ENCODE data around the gene MYO7B.

The MYO7B gene

GRCh38 chr2:127535422-127535901 is at the start of gene MYO7B:
MYO7B (plus strand) TSS chr2:127535683; CDS start chr2:127559723, 24,040 bp downstream.
- DNase-seq (ENCODE audit: low read depth) = no peak

GRCh38 chr2:127485694-127486071 is 49.8 kb upstream of the MYO7B start:
- DNase-seq (ENCODE audit: low read depth) = no peak

- DNase-seq (ENCODE audit: low read depth) = no peak
These were observed 49.0 kb upstream of the MYO7B start for GRCh38 chr2:127486247-127487058.

- no peak for DNase-seq (ENCODE audit: low read depth)
These were observed 45.2 kb upstream of the MYO7B start for GRCh38 chr2:127490283-127490682.

GRCh38 chr2:127498386-127498785 is 37.1 kb upstream of the MYO7B start:
- no peak for DNase-seq (ENCODE audit: low read depth)

GRCh38 chr2:127503491-127503890 is 32.0 kb upstream of the MYO7B start:
- DNase-seq (ENCODE audit: low read depth) = no peak

GRCh38 chr2:127504552-127505430 is 30.7 kb upstream of the MYO7B start:
- DNase-seq (ENCODE audit: low read depth) = no peak

GRCh38 chr2:127506510-127506909 is 29.0 kb upstream of the MYO7B start:
- DNase-seq (ENCODE audit: low read depth) = no peak

GRCh38 chr2:127508023-127508630 is 27.4 kb upstream of the MYO7B start:
- no peak for DNase-seq (ENCODE audit: low read depth)

- no peak for DNase-seq (ENCODE audit: low read depth)
These were observed 26.9 kb upstream of the MYO7B start for GRCh38 chr2:127508631-127509034.

GRCh38 chr2:127510073-127510472 is 25.4 kb upstream of the MYO7B start:
- no peak for DNase-seq (ENCODE audit: low read depth)

- no peak for DNase-seq (ENCODE audit: low read depth)
These were observed 24.3 kb upstream of the MYO7B start for GRCh38 chr2:127511090-127511695.

- no peak for DNase-seq (ENCODE audit: low read depth)
These were observed 23.6 kb upstream of the MYO7B start for GRCh38 chr2:127511917-127512316.

GRCh38 chr2:127512362-127512761 is 23.1 kb upstream of the MYO7B start:
- DNase-seq (ENCODE audit: low read depth) = no peak

- no peak for DNase-seq (ENCODE audit: low read depth)
These were observed 21.4 kb upstream of the MYO7B start for GRCh38 chr2:127514076-127514475.

GRCh38 chr2:127514485-127514884 is 21.0 kb upstream of the MYO7B start:
- no peak for DNase-seq (ENCODE audit: low read depth)

- DNase-seq (ENCODE audit: low read depth) = no peak
These were observed 20.0 kb upstream of the MYO7B start for GRCh38 chr2:127515383-127515915.

- DNase-seq (ENCODE audit: low read depth) = no peak
These were observed 19.3 kb upstream of the MYO7B start for GRCh38 chr2:127516041-127516762.

GRCh38 chr2:127517465-127517864 is 18.0 kb upstream of the MYO7B start:
- DNase-seq (ENCODE audit: low read depth) = no peak

- DNase-seq (ENCODE audit: low read depth) = no peak
These were observed 15.1 kb upstream of the MYO7B start for GRCh38 chr2:127520424-127520823.

GRCh38 chr2:127523269-127523939 is 12.1 kb upstream of the MYO7B start:
- DNase-seq (ENCODE audit: low read depth) = no peak

All from activated T-cell treated with anti-CD3 and anti-CD28 coated beads for 1 hour (primary cell).